HG02759 (cell line): ENCODE measurements around the gene C11orf24.

Experiments used
- ATAC-seq: cut with Tn5 transposase; IDR thresholded peaks from one replicate; pipeline ENCODE4 v1.9.1; 2021; ENCODE audit warnings: mild to moderate bottlenecking, moderate library complexity; ENCODE audit not compliant: unreplicated experiment

C11orf24 gene

DNA sequence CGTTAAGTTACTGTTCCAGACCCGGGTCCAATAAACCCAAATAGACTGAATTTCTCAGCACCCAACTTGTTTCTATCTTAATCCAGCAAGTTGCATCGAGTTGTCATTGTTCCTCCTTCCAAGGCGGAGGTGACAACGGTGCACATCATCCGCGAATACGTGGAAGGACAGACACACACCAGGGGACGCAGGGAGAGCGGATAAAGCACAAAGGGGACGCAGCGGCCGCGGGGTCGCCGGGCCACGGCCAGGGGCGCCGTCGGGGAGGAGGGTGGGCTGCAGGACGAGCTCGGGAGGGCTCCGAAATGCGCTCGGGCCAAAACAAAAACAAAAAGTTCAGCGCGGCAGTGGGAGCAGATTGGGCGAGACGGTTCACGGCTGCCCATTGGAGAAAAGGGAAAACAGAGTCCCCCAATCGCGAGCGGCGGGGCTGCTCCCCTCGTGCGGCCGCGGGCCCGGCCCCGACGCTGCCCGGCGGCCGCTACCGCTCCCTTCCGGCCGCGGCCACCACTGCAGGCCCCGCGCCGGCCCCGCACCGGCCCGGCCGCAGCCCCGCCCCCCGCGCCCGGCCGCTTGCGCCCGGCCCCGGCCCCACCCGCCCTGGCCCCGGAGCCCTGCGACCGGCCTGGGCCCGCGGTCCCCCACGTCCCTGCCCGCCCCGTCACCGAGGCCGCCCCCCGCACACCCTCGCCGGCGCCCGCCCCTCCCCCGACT lies 59.2 kb downstream of the C11orf24 start:
- peak; percentile 55 for ATAC-seq

GRCh38 chr11:68211546-68211945 lies 60.2 kb downstream of the C11orf24 start:
- ATAC-seq, result no peak
